AG04449 (cell line): ENCODE measurements around the gene APLP2.

Experiments used
- CTCF ChIA-PET: fragments of 350-600 bp; formaldehyde crosslinking; extraction: SDS; loops from one replicate; lab custom pipeline; 2021; ENCODE audit warnings: antibody characterized with exemption; lab: Yijun Ruan, JAX
- POLR2A ChIA-PET: fragments of 400-600, 350-600 bp; formaldehyde crosslinking; extraction: SDS; loops from one replicate; lab custom pipeline; 2020; ENCODE audit warnings: antibody characterized with exemption, inconsistent platforms; lab: Yijun Ruan, JAX
- DNase-seq: peaks from one replicate; pipeline ENCODE4 v3.0.0-alpha.2; 2010; ENCODE audit warnings: low read depth, low spot score
- H3K4me3 ChIP-seq: 2 replicates; pipeline ENCODE4 v1.5.1; 2011; ENCODE audit warnings: low read depth, mild to moderate bottlenecking, control low read depth, low read length
- CTCF ChIP-seq: IDR thresholded peaks from one replicate; pipeline ENCODE4 v1.5.1; 2011; ENCODE audit warnings: mild to moderate bottlenecking, moderate library complexity, low read length, control low read depth, inconsistent platforms; ENCODE audit not compliant: insufficient read depth; ENCODE audit errors: missing control alignments

The APLP2 gene

GRCh38 chr11:130062026-130062425, 7.7 kb upstream of the APLP2 start:
- TF ChIP-seq CTCF: no peak
- CTCF ChIA-PET: interaction anchor here (0.9 kb wide), 1 partner anchor 8 kb away, joined by 3 read pairs; no protein-coding TSS in a partner anchor
- no peak overlapping the region for H3K4me3 ChIP-seq
- POLR2A ChIA-PET: no interaction called here
- no peak for DNase-seq

GRCh38 chr11:130063451-130063850, 6.2 kb upstream of the APLP2 start:
- no peak for DNase-seq
- H3K4me3 ChIP-seq: no peak overlapping the region
- ChIA-PET CTCF (interaction anchor here (1.0 to 1.3 kb wide), 3 partner anchors 14 to 142 kb away, joined by 3 to 4 read pairs (median 3); no protein-coding TSS in a partner anchor), POLR2A (no interaction called here)
- no peak for TF ChIP-seq CTCF

GRCh38 chr11:130064596-130064995, 5.1 kb upstream of the APLP2 start:
- no peak for TF ChIP-seq CTCF
- POLR2A ChIA-PET: no interaction called here
- CTCF ChIA-PET: no interaction called here
- H3K4me3 ChIP-seq: no peak overlapping the region
- DNase-seq: no peak

GRCh38 chr11:130066338-130066737, 3.4 kb upstream of the APLP2 start:
- DNase-seq: no peak
- POLR2A ChIA-PET: no interaction called here
- no peak overlapping the region for H3K4me3 ChIP-seq
- CTCF ChIA-PET: no interaction called here
- no peak for TF ChIP-seq CTCF

- H3K4me3 ChIP-seq: peak overlapping the region; percentile 66
- CTCF ChIA-PET: no interaction called here
- no peak for TF ChIP-seq CTCF
Measured at GRCh38 chr11:130068546-130068985, 1.1 kb upstream of the APLP2 start.

GRCh38 chr11:130068986-130069658, 572 bp upstream of the APLP2 start:
- CTCF ChIA-PET: no interaction called here
- H3K4me3 ChIP-seq: peak overlapping the region; percentile 66
- peak; percentile 15 for TF ChIP-seq CTCF
- POLR2A ChIA-PET: interaction anchor here (2.3 kb wide), 1 partner anchor 66 kb away, joined by 12 read pairs; the partner anchor contains the start of gene PRDM10
- no peak for DNase-seq

More at GRCh38 chr11:130068546-130068985, 1.1 kb upstream of the APLP2 start:
- no peak for DNase-seq
- POLR2A ChIA-PET: no interaction called here
